Measurements from ENCODE around the gene TTC12.
"Not testable (repeated sequence)": the region's sequence is repeated elsewhere in the genome, so short reads cannot be mapped to it uniquely, and the experiment has no call there.

Gene TTC12

GRCh38 chr11:113283881-113284280 is 30.5 kb upstream of the TTC12 start:
- DNase-seq (ENCODE audit: low read depth in 1 of 2, low spot score in 1 of 2) = no peak

DNA sequence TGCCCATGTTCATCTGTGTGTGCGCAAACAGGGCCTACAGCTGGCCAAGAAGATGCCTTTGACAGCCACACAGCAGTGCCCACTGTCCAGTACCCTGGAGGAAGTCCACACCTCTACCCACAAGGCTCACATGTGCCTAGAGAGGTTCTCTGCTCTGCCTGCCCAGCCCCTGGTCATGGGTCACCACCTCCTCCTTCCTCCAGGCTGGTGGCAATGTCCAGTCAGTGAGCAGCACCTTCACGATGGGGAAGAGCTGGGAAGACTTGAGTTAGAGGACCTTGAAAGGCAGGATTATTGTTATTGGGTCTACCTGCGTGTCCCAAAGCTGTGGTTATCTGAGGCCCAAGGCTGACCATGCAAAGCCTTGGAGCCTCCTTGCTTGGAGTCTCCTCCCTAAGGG is 28.4 kb upstream of the TTC12 start:
- no peak for DNase-seq (ENCODE audit: low read depth in 1 of 2, low spot score in 1 of 2)

DNA sequence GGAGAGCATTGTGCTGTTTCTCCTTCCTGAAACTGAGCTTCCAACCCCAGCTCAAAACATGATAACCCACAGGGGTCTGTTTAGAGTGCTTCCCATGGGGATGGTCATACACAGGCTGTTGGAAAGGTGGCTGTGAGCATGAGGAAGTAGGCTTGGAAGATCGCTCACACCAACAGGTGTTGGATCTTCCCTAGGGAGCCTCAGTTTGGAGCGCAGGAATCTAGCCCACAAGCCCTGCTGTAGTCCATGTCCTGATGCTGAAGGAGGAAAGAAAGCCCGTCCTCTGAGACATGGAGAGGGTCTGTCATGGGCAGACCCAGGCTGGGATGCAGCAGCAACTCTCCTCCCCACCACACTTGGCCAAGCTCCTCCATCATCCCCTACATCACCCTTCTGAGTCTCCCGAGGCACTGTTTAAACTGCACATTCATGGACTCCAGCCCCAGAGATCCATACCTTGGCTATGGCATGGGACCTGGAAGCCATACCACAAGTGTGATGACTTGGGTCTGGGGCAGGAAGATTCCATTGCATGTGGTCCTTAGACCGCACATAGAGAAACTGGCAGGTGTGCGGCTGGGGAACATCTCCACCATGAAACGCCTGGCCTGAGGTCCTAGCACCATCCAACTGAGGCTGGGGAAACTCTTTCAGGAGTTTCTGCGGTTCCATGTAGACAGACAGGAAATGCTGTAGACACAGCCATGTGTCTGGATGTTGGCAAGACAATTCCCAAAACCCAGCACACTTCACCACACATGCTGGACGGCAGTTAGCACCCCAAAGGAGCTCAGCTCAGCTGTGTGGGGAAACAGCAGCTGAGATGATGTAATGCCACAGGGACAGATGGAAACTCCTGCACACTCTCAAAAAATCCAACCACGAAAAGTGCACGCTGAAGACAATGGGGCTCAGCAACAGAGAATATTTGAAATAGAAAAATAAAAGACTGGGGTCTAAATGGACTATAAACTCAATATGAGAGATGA is 27.6 kb upstream of the TTC12 start:
- no peak for DNase-seq (ENCODE audit: low read depth in 1 of 2, low spot score in 1 of 2)

- DNase-seq (ENCODE audit: low read depth in 1 of 2, low spot score in 1 of 2) = no peak
Measured at GRCh38 chr11:113287801-113288200, 26.6 kb upstream of the TTC12 start.

DNA sequence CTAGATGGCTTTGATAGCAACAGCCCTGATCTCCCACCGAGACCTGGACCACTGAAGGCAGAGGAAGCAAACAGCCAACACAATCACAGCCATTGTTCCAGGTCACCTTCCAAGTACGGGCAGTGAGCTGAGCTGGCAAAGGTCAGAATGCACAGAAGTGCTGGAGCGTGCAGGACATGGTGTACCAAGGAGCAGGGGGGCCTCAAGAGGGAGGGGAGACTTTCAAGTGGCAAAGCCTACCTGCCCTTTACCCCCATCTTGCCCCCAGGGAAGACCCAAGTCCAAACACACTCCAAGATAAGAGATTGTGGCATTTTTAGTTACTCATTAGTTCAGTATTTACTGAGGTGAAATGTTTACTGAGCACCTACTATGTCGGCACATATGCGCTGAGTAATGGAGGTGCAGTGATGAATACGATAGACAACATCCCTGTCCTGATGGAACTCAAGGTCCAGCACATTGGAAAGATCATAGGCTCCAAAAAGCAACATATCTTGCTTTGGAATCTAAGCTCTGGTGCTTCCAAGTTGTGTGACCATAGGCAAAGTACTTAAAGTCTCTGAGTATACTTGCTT is 26.0 kb upstream of the TTC12 start:
- no peak for DNase-seq (ENCODE audit: low read depth in 1 of 2, low spot score in 1 of 2)

- DNase-seq (ENCODE audit: low read depth in 1 of 2, low spot score in 1 of 2) = peak; percentile 24 to 29
Measured at GRCh38 chr11:113289431-113290187, 24.8 kb upstream of the TTC12 start.

DNA sequence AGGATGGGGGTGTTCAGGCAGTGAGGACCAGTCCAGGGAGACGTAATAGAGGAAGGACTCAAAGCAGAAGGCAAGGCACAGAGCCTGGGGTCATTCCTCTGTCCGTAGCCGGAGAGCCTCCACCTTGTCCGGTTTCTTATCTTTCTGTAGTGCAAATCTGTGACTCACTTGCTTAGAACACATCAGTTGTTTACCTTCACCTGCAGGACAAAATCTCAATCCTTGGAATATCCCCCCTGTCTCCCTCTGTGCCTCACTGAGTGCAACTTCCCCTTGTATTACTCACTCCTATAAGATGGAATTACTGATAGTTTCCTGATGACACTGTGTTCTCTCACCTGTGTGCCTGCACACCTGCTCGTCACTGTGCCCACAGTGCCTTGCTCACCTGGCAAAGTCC is 20.4 kb upstream of the TTC12 start:
- DNase-seq (ENCODE audit: low read depth in 1 of 2, low spot score in 1 of 2) = no peak

DNA sequence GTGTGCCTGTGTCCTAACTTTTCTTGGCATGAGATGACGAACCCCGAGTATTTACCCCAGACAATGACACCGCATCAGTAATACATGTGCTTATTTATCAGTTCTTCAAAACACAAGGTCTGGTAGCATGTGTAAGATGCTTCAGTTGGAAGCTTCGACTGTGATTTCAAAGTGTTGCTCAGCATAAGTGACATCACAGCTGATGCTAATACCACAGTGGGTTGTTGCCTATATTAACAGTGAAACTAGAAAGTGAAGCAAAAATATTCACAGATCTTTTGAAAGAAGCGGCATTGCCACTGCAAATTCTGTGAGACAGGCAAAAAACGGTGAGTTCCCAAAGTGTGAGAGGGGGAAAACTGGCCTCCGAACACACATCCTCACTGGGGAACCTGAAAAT is 18.4 kb upstream of the TTC12 start:
- no peak for DNase-seq (ENCODE audit: low read depth in 1 of 2, low spot score in 1 of 2)

DNA sequence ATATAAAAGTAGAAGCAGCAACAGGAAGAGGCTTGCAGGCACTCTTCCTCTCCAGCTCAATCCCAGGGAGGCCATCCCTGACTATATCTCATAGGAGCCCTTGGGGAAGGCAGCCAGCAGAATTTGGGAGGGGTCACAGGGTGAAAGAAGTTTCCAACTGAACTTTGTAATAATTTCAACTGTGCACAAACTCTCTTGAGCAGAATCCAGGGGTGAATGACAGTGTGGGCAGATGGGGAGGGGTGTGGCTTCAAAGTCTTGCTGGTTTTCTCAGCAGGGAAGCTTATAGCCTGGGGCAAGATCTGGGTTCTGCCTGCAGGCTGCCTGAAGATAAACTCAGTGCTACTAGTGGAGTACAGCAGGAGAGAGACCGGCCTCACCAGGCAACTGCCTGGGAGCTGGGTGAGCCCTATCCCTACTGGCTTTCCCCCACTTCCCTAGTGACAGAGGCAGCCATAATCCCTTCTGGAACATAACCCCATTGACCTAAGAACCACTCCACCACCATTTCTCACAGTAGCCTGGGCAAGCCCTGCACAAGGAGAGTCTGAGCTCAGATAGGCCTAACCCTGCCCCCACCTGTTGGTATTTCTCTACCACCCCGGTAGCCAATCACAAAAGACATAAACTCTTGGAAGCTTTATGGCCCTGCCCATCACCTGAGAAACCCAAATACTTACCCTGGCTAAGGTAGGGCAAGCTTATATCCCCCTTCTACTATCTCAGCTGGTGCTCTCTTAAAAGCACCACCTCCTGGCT is 17.8 kb upstream of the TTC12 start:
- no peak for DNase-seq (ENCODE audit: low read depth in 1 of 2, low spot score in 1 of 2)

GRCh38 chr11:113298496-113298895 is 15.9 kb upstream of the TTC12 start:
- DNase-seq (ENCODE audit: low read depth in 1 of 2, low spot score in 1 of 2) = not testable (repeated sequence)

GRCh38 chr11:113304916-113305315 is 9.5 kb upstream of the TTC12 start:
- DNase-seq (ENCODE audit: low read depth in 1 of 2, low spot score in 1 of 2) = no peak

GRCh38 chr11:113305440-113306336 is 8.7 kb upstream of the TTC12 start:
- DNase-seq (ENCODE audit: low read depth in 1 of 2, low spot score in 1 of 2) = peak; percentile 56 to 58

DNA sequence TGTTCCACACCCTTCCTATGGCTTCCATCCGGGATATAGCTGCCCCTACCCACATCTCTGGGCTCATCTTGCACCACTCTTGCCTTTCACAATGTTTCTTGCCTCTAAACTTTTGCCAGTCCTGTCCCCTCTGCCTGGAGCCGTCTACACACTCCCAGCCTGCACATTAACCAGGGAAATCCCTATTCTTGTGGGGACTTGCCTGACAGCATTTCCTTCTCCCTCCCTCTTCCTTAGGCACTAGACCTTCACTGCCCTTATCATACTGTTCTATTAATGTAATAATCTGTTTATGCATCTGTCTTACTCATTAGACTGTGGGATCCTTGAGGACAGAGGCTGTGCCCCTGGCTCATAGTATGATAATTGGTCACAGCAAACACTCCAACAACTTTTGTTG is 5.8 kb upstream of the TTC12 start:
- DNase-seq (ENCODE audit: low read depth in 1 of 2, low spot score in 1 of 2) = no peak

- no peak for DNase-seq (ENCODE audit: low read depth in 1 of 2, low spot score in 1 of 2)
Measured at GRCh38 chr11:113311536-113311935, 2.8 kb upstream of the TTC12 start.

- no peak for DNase-seq (ENCODE audit: low read depth in 1 of 2, low spot score in 1 of 2)
Measured at GRCh38 chr11:113313601-113314000, 782 bp upstream of the TTC12 start.

- DNase-seq (ENCODE audit: low read depth in 1 of 2, low spot score in 1 of 2) = no peak
Measured at GRCh38 chr11:113314065-113314388, 356 bp upstream of the TTC12 start.

- DNase-seq (ENCODE audit: low read depth in 1 of 2, low spot score in 1 of 2) = no peak
Measured at GRCh38 chr11:113315811-113316210, 1.4 kb downstream of the TTC12 start.

GRCh38 chr11:113316256-113316655 is 1.9 kb downstream of the TTC12 start:
- no peak for DNase-seq (ENCODE audit: low read depth in 1 of 2, low spot score in 1 of 2)

GRCh38 chr11:113317339-113317738 is 3.0 kb downstream of the TTC12 start:
- DNase-seq (ENCODE audit: low read depth in 1 of 2, low spot score in 1 of 2) = no peak

DNA sequence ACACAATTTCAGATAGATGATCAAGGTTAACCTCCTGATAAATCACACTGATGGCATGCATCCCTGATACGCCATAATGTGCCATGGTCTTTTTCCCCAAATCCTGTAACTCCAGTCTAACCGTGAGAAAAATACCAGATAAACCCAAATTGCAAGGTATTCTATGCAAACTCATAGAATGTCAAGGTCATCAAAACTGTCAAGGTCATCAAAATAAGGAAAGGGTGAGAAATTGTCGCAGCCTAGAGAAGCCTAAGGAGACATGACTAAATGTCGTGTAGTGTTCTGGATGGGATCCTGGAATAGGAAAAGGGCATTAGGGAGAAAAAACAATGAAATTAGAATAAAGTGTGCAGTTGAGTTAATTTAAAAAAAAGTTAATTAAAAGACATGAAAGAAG is 4.7 kb downstream of the TTC12 start:
- DNase-seq (ENCODE audit: low read depth in 1 of 2, low spot score in 1 of 2) = no peak

Measured in activated T-helper 1 cell treated with anti-CD3 and anti-CD28 coated beads, Interleukin-2, amount 50 U/mL, for 16 hours (primary cell).